ENCODE data around the gene GUCY1A2. TPM values are rescaled to one million over a fixed set of nuclear protein-coding genes. Genes with fewer than 3 reads are reported as not detected.

Gene GUCY1A2
- polyA plus RNA-seq, 3 donors = not detected

DNA sequence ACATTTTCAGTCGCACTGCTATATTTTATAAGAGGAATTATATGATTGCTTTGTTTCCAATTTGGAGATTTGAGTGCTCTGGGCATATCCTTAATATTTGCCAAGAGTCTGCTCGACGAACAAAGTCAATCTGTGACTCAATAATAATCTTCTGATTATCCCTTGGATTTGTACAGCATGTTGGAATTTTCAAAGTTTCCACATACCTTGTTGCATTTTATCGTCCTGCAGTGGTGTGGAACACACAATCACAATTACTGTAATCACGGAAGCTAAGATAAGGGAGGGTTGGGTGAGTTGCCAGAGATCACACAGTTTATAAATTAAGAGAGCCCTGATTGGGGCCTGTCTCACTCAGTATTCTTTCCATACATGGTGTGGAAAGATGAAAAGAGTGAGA is 189.3 kb downstream of the GUCY1A2 start:
- intact Hi-C loops (cut with micrococcal nuclease) = no loop called here
- WGBS (ENCODE audit: insufficient coverage) = no CpG with 5 or more reads among the region's 5 CpGs
- no peak overlapping the region for H3K27ac Mint-ChIP-seq

DNA sequence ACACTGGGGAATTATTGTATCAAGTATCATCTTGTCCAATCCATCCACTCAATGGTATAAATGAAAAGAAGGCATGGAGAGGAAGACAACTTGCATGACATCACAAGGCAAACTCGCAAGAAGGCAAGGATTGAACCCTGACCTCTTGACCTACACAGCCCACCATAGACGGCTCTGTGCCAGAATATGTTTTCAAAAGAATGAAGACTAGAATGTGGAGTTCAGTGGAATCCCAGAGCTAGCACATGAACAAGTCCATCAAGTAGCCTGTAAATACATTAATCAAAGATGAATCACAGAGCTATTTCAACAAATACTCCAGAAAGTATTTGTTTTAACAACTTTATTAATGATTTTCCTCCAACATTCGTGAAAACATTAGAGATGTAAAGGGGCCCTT is 189.7 kb downstream of the GUCY1A2 start:
- no peak overlapping the region for H3K9ac ChIP-seq (ENCODE audit: insufficient read depth, low read length, poor library complexity, severe bottlenecking)
- DNase-seq = no peak
- no peak overlapping the region for H3K4me2 ChIP-seq (replicated peaks; ENCODE audit: extremely low read depth, low read length, poor library complexity, severe bottlenecking)
- no peaks in the 10 kb centered on the region for H3K4me1 ChIP-seq (ENCODE audit: control insufficient read depth in 1 of 2, insufficient read depth in 2 of 2, low read length in 2 of 2)
- peaks cover 0 to 7% (median 2%) of the 10 kb centered on the region in 7 donors for H3K9me3 Mint-ChIP-seq
- no peaks in the 10 kb centered on the region for H3K27me3 ChIP-seq (ENCODE audit: control insufficient read depth in 2 of 2, insufficient read depth in 2 of 2, low read length in 2 of 2)
- H3K27ac ChIP-seq (ENCODE audit: low read depth in 1 of 2, low read length in 2 of 2) = no peak overlapping the region
- H3K27me3 Mint-ChIP-seq (ENCODE audit: low read depth in 3 of 3) = no peaks in the 10 kb centered on the region
- no CpG with 5 or more reads among the region's 3 CpGs for WGBS (ENCODE audit: insufficient coverage)
- H4K20me1 ChIP-seq (ENCODE audit: insufficient read depth, low read length) = no peaks in the 10 kb centered on the region
- TF ChIP-seq, protein P1, sequence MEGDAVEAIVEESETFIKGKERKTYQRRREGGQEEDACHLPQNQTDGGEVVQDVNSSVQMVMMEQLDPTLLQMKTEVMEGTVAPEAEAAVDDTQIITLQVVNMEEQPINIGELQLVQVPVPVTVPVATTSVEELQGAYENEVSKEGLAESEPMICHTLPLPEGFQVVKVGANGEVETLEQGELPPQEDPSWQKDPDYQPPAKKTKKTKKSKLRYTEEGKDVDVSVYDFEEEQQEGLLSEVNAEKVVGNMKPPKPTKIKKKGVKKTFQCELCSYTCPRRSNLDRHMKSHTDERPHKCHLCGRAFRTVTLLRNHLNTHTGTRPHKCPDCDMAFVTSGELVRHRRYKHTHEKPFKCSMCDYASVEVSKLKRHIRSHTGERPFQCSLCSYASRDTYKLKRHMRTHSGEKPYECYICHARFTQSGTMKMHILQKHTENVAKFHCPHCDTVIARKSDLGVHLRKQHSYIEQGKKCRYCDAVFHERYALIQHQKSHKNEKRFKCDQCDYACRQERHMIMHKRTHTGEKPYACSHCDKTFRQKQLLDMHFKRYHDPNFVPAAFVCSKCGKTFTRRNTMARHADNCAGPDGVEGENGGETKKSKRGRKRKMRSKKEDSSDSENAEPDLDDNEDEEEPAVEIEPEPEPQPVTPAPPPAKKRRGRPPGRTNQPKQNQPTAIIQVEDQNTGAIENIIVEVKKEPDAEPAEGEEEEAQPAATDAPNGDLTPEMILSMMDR (IDR thresholded peaks at IDR 0.05) = no peak
- no peaks in the 10 kb centered on the region for H3K4me1 Mint-ChIP-seq
- no peaks in the 10 kb centered on the region for H3K79me2 ChIP-seq (ENCODE audit: insufficient read depth, low read length)
- no peak overlapping the region for H3K4me3 Mint-ChIP-seq
- H3K9me3 ChIP-seq (replicated peaks in 1 of 2; ENCODE audit: control insufficient read depth in 1 of 2, insufficient read depth in 1 of 2, low read length in 2 of 2) = peaks cover 5 to 11% of the 10 kb centered on the region in 2 donors
- H3K36me3 ChIP-seq (replicated peaks in 1 of 2; ENCODE audit: control insufficient read depth in 1 of 2, insufficient read depth in 2 of 2, low read length in 2 of 2) = no peaks in the 10 kb centered on the region
- intact Hi-C loops (cut with micrococcal nuclease) = no loop called here
- no peak overlapping the region for H2AFZ ChIP-seq (ENCODE audit: insufficient read depth, low read depth, low read length, poor library complexity, severe bottlenecking)
- no peak overlapping the region for H3K4me3 ChIP-seq (replicated peaks in 1 of 3; ENCODE audit: low read depth in 2 of 3, low read length in 3 of 3)
- H3K36me3 Mint-ChIP-seq = no peaks in the 10 kb centered on the region
- no peak overlapping the region for H3K27ac Mint-ChIP-seq

More for the DNA sequence above, 189.3 kb downstream of the GUCY1A2 start:
- Histone ChIP-seq H3K9me3 (replicated peaks in 1 of 2; ENCODE audit: control insufficient read depth in 1 of 2, insufficient read depth in 1 of 2, low read length in 2 of 2) (peaks cover 5 to 11% of the 10 kb centered on the region in 2 donors), H3K4me2 (replicated peaks; ENCODE audit: extremely low read depth, low read length, poor library complexity, severe bottlenecking) (no peak overlapping the region), H3K27me3 (ENCODE audit: control insufficient read depth in 2 of 2, insufficient read depth in 2 of 2, low read length in 2 of 2) (no peaks in the 10 kb centered on the region), H3K27ac (ENCODE audit: low read depth in 1 of 2, low read length in 2 of 2) (no peak overlapping the region), H3K9ac (ENCODE audit: insufficient read depth, low read length, poor library complexity, severe bottlenecking) (no peak overlapping the region), H2AFZ (ENCODE audit: insufficient read depth, low read depth, low read length, poor library complexity, severe bottlenecking) (no peak overlapping the region), H3K79me2 (ENCODE audit: insufficient read depth, low read length) (no peaks in the 10 kb centered on the region), H3K4me3 (replicated peaks in 1 of 3; ENCODE audit: low read depth in 2 of 3, low read length in 3 of 3) (no peak overlapping the region), H4K20me1 (ENCODE audit: insufficient read depth, low read length) (no peaks in the 10 kb centered on the region), H3K4me1 (ENCODE audit: control insufficient read depth in 1 of 2, insufficient read depth in 2 of 2, low read length in 2 of 2) (no peaks in the 10 kb centered on the region), H3K36me3 (replicated peaks in 1 of 2; ENCODE audit: control insufficient read depth in 1 of 2, insufficient read depth in 2 of 2, low read length in 2 of 2) (no peaks in the 10 kb centered on the region)
- H3K4me3 Mint-ChIP-seq = no peak overlapping the region
- H3K27me3 Mint-ChIP-seq (ENCODE audit: low read depth in 3 of 3) = no peaks in the 10 kb centered on the region
- H3K4me1 Mint-ChIP-seq = no peaks in the 10 kb centered on the region
- TF ChIP-seq, protein P1 (IDR thresholded peaks at IDR 0.05) = no peak
- no peaks in the 10 kb centered on the region for H3K36me3 Mint-ChIP-seq
- H3K9me3 Mint-ChIP-seq = peaks cover 0 to 7% (median 2%) of the 10 kb centered on the region in 7 donors
- DNase-seq = no peak

All from CD14-positive monocyte (primary cell).